Measurements from ENCODE around the gene GRM1.

Gene GRM1

GRCh38 chr6:146364816-146365594, 336.1 kb downstream of the GRM1 start:
- Histone ChIP-seq H3K9ac (ENCODE audit: low read length) (no peak overlapping the region), H3K27ac (ENCODE audit: low read length) (no peak overlapping the region), H4K20me1 (ENCODE audit: insufficient read depth, low read length) (no peaks in the 10 kb centered on the region), H3K79me2 (ENCODE audit: low read length) (no peaks in the 10 kb centered on the region), H3K36me3 (replicated peaks; ENCODE audit: low read depth, low read length) (no peaks in the 10 kb centered on the region), H3K4me1 (ENCODE audit: low read length) (no peaks in the 10 kb centered on the region), H3K4me3 (ENCODE audit: low read length) (no peak overlapping the region), H3K27me3 (ENCODE audit: low read depth, low read length) (no peaks in the 10 kb centered on the region), H3K9me3 (ENCODE audit: insufficient read depth, low read length) (no peaks in the 10 kb centered on the region), H2AFZ (ENCODE audit: low read depth, low read length) (no peak overlapping the region), H3K4me2 (ENCODE audit: low read length) (no peak overlapping the region)
- no peak for TF ChIP-seq CTCF (IDR thresholded peaks at IDR 0.05; ENCODE audit: low read depth, low read length)
- no peak for TF ChIP-seq EZH2phosphoT487 (IDR thresholded peaks at IDR 0.05; ENCODE audit: low read depth)

- Histone ChIP-seq H3K9me3 (ENCODE audit: insufficient read depth, low read length) (no peaks in the 10 kb centered on the region), H2AFZ (ENCODE audit: low read depth, low read length) (no peak overlapping the region), H3K4me2 (ENCODE audit: low read length) (no peak overlapping the region), H3K4me3 (ENCODE audit: low read length) (no peak overlapping the region), H3K27ac (ENCODE audit: low read length) (no peak overlapping the region), H3K36me3 (replicated peaks; ENCODE audit: low read depth, low read length) (no peaks in the 10 kb centered on the region), H3K79me2 (ENCODE audit: low read length) (no peaks in the 10 kb centered on the region), H4K20me1 (ENCODE audit: insufficient read depth, low read length) (no peaks in the 10 kb centered on the region), H3K27me3 (ENCODE audit: low read depth, low read length) (no peaks in the 10 kb centered on the region), H3K9ac (ENCODE audit: low read length) (no peak overlapping the region), H3K4me1 (ENCODE audit: low read length) (no peaks in the 10 kb centered on the region)
- no peak for TF ChIP-seq CTCF (IDR thresholded peaks at IDR 0.05; ENCODE audit: low read depth, low read length)
- no peak for TF ChIP-seq EZH2phosphoT487 (IDR thresholded peaks at IDR 0.05; ENCODE audit: low read depth)
These were observed 338.2 kb downstream of the GRM1 start for GRCh38 chr6:146367061-146367460.

- no peaks in the 10 kb centered on the region for H3K4me1 ChIP-seq (ENCODE audit: low read length)
- TF ChIP-seq CTCF (IDR thresholded peaks at IDR 0.05; ENCODE audit: low read depth, low read length) = no peak
- no peak for TF ChIP-seq EZH2phosphoT487 (IDR thresholded peaks at IDR 0.05; ENCODE audit: low read depth)
- no peaks in the 10 kb centered on the region for H3K36me3 ChIP-seq (replicated peaks; ENCODE audit: low read depth, low read length)
- no peaks in the 10 kb centered on the region for H4K20me1 ChIP-seq (ENCODE audit: insufficient read depth, low read length)
- H3K4me2 ChIP-seq (ENCODE audit: low read length) = no peak overlapping the region
- H3K9me3 ChIP-seq (ENCODE audit: insufficient read depth, low read length) = no peaks in the 10 kb centered on the region
- H3K27ac ChIP-seq (ENCODE audit: low read length) = no peak overlapping the region
- H2AFZ ChIP-seq (ENCODE audit: low read depth, low read length) = no peak overlapping the region
- H3K4me3 ChIP-seq (ENCODE audit: low read length) = no peak overlapping the region
- no peaks in the 10 kb centered on the region for H3K79me2 ChIP-seq (ENCODE audit: low read length)
- H3K9ac ChIP-seq (ENCODE audit: low read length) = no peak overlapping the region
- no peaks in the 10 kb centered on the region for H3K27me3 ChIP-seq (ENCODE audit: low read depth, low read length)
These were observed 341.0 kb downstream of the GRM1 start for GRCh38 chr6:146369866-146370265.

GRCh38 chr6:146381486-146381885, 352.6 kb downstream of the GRM1 start:
- Histone ChIP-seq H3K9me3 (ENCODE audit: insufficient read depth, low read length) (no peaks in the 10 kb centered on the region), H2AFZ (ENCODE audit: low read depth, low read length) (no peak overlapping the region), H3K27me3 (ENCODE audit: low read depth, low read length) (no peaks in the 10 kb centered on the region), H3K79me2 (ENCODE audit: low read length) (no peaks in the 10 kb centered on the region), H3K27ac (ENCODE audit: low read length) (no peak overlapping the region), H4K20me1 (ENCODE audit: insufficient read depth, low read length) (no peaks in the 10 kb centered on the region), H3K4me2 (ENCODE audit: low read length) (no peak overlapping the region), H3K9ac (ENCODE audit: low read length) (no peak overlapping the region), H3K36me3 (replicated peaks; ENCODE audit: low read depth, low read length) (no peaks in the 10 kb centered on the region), H3K4me1 (ENCODE audit: low read length) (no peaks in the 10 kb centered on the region), H3K4me3 (ENCODE audit: low read length) (no peak overlapping the region)
- no peak for TF ChIP-seq EZH2phosphoT487 (IDR thresholded peaks at IDR 0.05; ENCODE audit: low read depth)
- peak; percentile 14; the same call in 1 of the 2 replicates for TF ChIP-seq CTCF (IDR thresholded peaks at IDR 0.05; ENCODE audit: low read depth, low read length)

All from OCI-LY3 (cell line).